ENCODE results near the gene PLA2G4E. TPM values are rescaled to one million over a fixed set of nuclear protein-coding genes. Genes with fewer than 3 reads are reported as not detected.
A peak's percentile ranks its signal among the peaks of the same experiment; 100 is the strongest.

Gene PLA2G4E
- total and polyA plus RNA-seq, 7 donors = 0.01 to 0.34 (median 0.08) TPM; not detected in 2

GRCh38 chr15:41987246-41987924 is 33.5 kb downstream of the PLA2G4E start:
- no peak for ATAC-seq
- H3K36me3 ChIP-seq (ENCODE audit: insufficient read depth in 1 of 2, low read depth in 1 of 2) = no peaks in the 10 kb centered on the region
- no peaks in the 10 kb centered on the region for H3K4me1 ChIP-seq
- H3K27me3 ChIP-seq (ENCODE audit: insufficient read depth in 3 of 3, low read length in 2 of 3) = no peaks in the 10 kb centered on the region
- no peak for TF ChIP-seq CTCF (IDR thresholded peaks at IDR 0.05)
- H3K9me3 ChIP-seq = no peaks in the 10 kb centered on the region
- DNase-seq = peak in 1 of 2 donors; percentile 23
- intact Hi-C loops (cut with DNase I) = loop anchor here in 1 of 2 donors (10.0 kb wide), 1 partner anchor 147 kb away; no protein-coding TSS in a partner anchor
- no peak overlapping the region for H3K27ac ChIP-seq
- H3K4me3 ChIP-seq = no peak overlapping the region
- WGBS, 3 donors = 85 to 89% (median 86%) methylated on average over 17 of the region's 17 CpGs

- ATAC-seq (no peak), DNase-seq (peak in 1 of 2 donors; percentile 32)
- Histone ChIP-seq H3K9me3 (no peaks in the 10 kb centered on the region), H3K36me3 (ENCODE audit: insufficient read depth in 1 of 2, low read depth in 1 of 2) (no peaks in the 10 kb centered on the region), H3K27ac (no peak overlapping the region), H3K27me3 (ENCODE audit: insufficient read depth in 3 of 3, low read length in 2 of 3) (no peaks in the 10 kb centered on the region), H3K4me3 (no peak overlapping the region), H3K4me1 (no peaks in the 10 kb centered on the region)
- 83 to 90% (median 86%) methylated on average over 19 of the region's 19 CpGs for WGBS, 3 donors
- TF ChIP-seq CTCF (IDR thresholded peaks at IDR 0.05) = no peak
- intact Hi-C loops (cut with DNase I) = loop anchor here in 1 of 2 donors (10.0 kb wide), 1 partner anchor 149 kb away; no protein-coding TSS in a partner anchor
Observed at GRCh38 chr15:41985236-41986160, 35.3 kb downstream of the PLA2G4E start.

- no peak overlapping the region for H3K4me3 ChIP-seq
- no peak for TF ChIP-seq CTCF (IDR thresholded peaks at IDR 0.05)
- no peaks in the 10 kb centered on the region for H3K4me1 ChIP-seq
- intact Hi-C loops (cut with DNase I) = loop anchor here in 1 of 2 donors (10.0 kb wide), 1 partner anchor 150 kb away; no protein-coding TSS in a partner anchor
- no peaks in the 10 kb centered on the region for H3K36me3 ChIP-seq (ENCODE audit: insufficient read depth in 1 of 2, low read depth in 1 of 2)
- no peak overlapping the region for H3K27ac ChIP-seq
- ATAC-seq (no peak), DNase-seq (peak in 1 of 2 donors; percentile 6)
- no peaks in the 10 kb centered on the region for H3K27me3 ChIP-seq (ENCODE audit: insufficient read depth in 3 of 3, low read length in 2 of 3)
- no peaks in the 10 kb centered on the region for H3K9me3 ChIP-seq
- WGBS, 3 donors = 88 to 94% (median 91%) methylated on average over 5 of the region's 5 CpGs
Observed at GRCh38 chr15:41984622-41985021, 36.2 kb downstream of the PLA2G4E start.

- TF ChIP-seq CTCF (IDR thresholded peaks at IDR 0.05) = no peak
Observed at GRCh38 chr15:41983621-41984571, 36.9 kb downstream of the PLA2G4E start.

More at GRCh38 chr15:41983621-41984571, 36.9 kb downstream of the PLA2G4E start:
- 90 to 93% (median 92%) methylated on average over 17 of the region's 17 CpGs for WGBS, 3 donors
- no peaks in the 10 kb centered on the region for H3K4me1 ChIP-seq
- DNase-seq = peak in 1 of 2 donors; percentile 32
- no peak overlapping the region for H3K27ac ChIP-seq
- H3K36me3 ChIP-seq (ENCODE audit: insufficient read depth in 1 of 2, low read depth in 1 of 2) = no peaks in the 10 kb centered on the region
- intact Hi-C loops (cut with DNase I) = loop anchor here in 1 of 2 donors (10.0 kb wide), 1 partner anchor 151 kb away; no protein-coding TSS in a partner anchor
- no peaks in the 10 kb centered on the region for H3K9me3 ChIP-seq
- ATAC-seq = peak in 1 of 4 donors; percentile 25
- H3K27me3 ChIP-seq (ENCODE audit: insufficient read depth in 3 of 3, low read length in 2 of 3) = no peaks in the 10 kb centered on the region
- no peak overlapping the region for H3K4me3 ChIP-seq
